DMS53 (cell line): ENCODE measurements around the gene CYLD.

ENCODE experiments used
- DNase-seq: peaks from one replicate; lab custom pipeline; 2025; lab: John Stamatoyannopoulos, UW

CYLD gene

DNA sequence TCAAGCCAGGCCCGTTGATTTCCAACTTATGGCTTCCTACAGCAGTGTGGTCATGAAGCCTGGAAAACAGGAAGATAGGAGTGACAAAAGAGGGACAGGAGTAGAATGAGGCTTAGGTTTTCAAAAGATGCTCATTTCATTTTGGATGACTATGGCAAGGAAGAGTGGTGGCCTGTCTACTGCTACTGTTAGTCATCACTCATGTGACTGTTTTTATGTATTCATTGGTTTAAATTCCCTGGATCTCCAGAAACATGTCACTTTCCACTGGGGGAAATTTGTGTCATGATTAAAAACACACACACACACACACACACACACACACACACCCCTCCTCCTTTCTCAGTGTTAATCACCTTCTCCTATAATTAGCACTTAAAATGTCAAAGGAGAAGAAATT is 1.1 kb upstream of the CYLD start:
- peak; percentile 36 for DNase-seq

DNA sequence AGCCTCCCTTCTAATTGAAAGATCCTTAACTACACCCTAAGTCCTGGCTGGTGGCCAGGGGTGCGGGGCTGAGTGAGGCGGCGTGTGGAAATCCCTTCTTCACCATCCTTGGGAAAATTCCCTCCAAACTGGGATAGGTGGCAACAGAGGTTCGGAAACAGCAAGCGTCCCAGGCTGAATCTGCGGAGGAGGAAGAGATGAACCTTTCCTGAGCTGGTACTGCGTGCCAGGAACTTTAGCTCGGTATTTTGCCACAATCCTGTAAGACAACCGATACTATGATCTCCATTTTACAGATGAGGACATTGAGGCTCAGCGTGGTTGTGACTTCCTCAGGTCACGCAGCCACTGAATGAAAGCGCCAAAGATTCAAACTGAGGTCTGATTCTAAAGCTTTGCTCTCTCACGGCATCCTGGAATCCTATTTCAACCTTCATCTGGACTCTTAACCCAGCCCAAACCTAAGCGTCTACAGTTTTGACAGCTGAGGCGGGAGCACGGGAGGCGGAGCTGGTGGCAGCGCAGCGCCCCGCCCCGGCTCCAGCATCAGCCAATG is 583 bp upstream of the CYLD start:
- DNase-seq = peak; percentile 62

DNA sequence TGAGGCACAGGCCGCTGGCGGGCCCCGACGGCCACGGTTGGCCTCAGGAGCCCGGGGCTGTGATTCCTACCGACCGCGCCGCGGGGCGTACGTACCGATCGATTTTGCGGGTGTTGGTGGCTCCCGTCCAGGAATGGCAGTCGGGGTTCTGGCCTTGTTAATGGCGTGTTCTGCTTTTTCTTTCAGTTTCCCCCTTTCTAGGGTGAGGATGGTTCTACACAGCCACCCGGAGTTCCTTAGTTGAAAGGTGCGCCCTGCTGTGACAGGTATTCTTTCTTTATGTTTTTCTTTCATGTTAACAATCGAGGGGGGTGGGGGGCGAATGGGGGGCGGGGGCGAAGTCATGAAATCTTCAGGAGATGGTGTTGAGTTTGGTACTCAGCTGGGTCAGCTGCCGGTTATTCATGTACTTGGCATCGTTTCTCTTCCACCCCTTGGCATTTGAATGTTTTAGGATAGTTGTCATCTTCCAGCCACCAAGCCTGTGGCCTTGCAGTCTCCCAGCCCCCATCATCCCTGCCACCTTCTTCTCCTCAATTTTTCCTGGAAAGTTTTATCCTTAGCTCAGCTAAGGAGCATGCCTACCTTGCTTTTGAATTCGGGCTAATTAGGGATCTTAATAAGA is 802 bp downstream of the CYLD start:
- peak; percentile 44 for DNase-seq

DNA sequence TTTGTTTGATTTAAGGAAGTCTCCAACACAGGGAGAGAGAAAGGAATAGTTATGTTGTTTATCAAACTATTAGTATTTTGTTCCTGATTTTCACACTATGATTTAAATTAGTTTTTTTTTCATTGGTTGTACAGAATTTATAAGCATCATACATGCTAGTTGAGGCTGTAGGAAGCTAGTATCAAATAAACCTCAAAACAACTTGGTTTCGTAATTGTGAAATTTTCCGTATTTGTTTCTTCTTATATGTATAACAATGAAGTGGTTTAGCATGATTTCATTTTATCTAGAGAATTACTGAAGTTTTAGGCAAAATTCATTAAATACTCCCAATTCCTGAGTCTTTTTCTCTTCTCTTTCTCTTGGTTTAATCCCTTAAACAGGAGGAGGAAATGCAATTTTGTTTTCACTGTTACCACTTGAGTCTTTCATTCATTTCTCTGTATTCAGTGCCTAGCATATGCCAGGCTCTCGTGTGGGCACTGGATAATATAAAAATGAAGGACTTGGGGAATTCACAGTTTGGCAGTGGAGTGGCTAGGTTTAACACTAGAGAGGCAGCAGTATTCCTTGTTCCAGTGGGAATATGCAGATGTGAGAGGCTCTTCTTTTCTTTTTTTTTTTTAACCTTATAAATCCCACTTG is 1.8 kb downstream of the CYLD start:
- DNase-seq = no peak

DNA sequence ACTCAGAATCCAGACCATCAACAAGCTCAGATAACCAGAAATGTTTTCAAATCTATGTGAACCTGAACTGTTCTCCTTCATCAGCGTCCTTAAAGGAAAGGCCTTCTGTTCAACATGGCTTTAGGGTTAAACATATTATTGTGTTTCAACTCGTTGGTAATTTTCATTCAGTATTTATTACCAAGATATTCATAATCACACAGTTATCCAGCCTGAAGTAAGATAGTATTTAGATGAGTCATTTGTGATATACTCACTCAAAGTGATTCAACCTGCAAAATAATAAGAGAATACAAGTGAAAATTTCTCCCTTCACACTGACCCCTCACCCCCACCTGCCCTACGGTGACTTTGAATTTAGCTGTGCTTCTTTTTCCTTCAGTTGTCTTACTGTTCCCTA is 3.0 kb downstream of the CYLD start:
- no peak for DNase-seq

DNA sequence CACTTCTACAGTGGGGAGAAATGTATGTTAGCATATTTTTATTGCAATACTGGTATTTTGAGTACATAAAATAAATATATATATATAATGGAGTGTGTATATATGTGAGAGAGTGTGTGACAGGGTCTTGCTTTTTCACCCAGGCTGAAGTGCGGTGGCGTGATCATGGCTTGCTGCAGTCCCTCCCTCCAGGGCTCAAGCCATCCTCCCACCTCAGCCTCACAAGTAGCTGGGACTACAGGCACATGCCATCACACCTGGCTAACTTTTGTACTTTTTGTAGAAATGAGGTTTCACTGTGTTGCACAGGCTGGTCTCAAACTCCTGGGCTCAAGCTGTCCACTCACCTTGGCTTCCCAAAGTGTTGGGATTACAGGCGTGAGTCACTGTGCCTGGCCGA is 4.1 kb downstream of the CYLD start:
- DNase-seq = no peak

DNA sequence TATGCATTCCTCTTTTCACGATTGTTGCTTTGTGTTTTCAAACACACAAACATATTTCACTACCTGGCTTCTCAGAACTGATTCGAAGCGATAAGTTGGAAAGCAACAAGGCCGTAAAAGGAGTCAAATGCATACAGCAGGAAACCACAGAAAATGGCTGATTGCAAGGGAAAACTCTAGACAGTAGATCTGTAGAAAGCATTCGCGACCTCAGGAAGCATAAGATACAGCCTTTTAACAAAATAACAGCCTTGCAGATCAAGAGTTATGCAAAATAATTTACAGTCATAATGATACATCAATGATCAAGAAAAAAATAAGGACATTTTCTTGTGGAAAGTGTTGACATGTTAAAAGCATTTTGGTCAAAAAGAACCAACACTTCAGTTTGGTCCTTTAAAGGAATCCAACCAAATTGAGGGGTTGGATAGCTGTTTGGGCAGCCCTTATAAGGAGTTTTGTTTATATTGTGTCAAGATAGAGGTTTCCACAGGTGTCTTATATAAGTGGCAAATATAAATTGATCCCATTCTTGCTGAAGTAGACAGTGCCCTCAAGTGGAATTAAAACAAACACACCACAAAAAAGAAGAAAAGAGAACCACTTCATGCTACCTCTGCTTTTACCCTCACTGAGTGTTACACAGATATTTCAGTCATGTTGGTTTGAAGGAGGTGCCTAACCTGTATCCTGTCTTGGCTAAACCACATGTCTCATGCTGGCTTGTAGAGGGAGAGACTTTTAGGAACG is 5.5 kb downstream of the CYLD start:
- peak; percentile 40 for DNase-seq

DNA sequence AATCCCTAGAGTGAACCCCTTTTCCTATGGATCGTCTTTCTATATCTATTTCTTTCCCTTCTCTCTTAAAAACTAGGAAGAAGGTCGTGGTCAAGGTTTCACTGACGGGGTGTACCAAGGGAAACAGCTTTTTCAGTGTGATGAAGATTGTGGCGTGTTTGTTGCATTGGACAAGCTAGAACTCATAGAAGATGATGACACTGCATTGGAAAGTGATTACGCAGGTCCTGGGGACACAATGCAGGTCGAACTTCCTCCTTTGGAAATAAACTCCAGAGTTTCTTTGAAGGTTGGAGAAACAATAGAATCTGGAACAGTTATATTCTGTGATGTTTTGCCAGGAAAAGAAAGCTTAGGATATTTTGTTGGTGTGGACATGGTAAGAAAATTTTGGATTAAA is 9.6 kb downstream of the CYLD start:
- DNase-seq = no peak

DNA sequence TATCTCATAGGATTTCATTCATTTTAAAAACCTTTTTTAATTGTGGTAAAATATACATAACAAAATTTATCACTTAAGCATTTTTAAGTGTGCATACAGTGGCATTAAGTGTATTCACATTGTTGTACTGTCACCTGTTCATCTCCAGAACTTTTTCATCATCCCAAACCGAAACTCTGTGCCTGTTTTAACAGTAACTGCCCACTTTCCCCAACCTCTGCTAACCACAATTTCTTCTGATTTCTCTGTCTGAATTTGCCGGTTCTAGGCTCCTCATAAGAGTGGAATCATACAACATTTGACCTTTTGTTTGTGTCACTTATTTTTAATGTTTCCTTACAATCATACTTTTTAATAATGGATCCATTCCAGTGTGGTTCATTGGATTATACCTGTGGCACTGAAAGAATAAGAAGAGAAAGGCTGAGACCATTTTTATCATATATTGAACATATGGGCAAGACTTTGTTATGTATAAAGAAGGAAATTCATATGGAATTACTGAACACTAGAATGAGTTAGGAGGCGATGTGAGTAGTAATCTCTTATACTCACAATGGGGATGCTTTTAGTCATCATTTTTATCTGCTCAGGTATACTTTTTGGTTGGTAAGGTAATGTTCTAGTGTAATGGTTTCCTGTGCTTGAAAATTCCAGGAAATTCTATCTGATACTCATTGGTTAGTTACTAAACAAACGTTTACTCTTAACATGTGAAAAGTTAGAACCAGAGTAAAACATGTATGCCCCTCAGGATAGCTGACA is 10.8 kb downstream of the CYLD start:
- DNase-seq = no peak

DNA sequence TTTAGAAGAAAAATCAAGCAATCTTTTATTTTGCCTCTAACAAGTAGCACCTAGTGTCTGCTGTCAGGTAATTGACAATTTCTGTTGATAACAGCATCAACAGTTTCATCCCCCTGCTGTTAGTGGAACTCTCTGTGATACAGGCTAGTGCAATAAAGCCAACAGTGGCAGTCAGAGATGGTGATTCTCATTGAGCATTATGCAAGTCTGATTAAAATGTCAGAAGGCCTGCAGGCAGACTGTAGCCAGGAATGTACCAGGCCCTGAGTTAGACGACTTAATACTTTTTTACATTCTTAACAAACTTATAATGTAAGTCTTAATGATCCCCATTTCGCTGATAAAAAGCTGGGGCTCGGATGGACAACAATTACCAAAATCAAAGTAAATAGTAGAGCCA is 14.6 kb downstream of the CYLD start:
- no peak for DNase-seq

DNA sequence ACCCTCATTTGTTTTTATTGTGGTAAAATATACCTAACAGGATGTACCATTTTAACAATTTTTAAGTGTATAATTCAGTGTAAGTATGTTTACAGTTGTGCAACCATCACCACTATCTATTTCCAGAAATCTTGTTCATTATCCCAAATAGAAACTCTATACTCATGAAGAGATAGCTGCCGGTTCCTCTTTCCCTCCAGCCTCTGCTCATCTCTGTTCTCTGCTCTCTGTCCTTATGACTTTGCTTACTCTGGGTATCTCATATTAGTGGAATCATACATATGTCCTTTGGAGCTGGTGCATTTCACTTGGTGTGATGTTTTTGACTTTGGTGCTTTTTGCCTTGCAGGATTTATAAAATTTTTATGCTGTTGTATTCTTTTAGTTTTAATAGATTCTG is 19.4 kb downstream of the CYLD start:
- DNase-seq = no peak

DNA sequence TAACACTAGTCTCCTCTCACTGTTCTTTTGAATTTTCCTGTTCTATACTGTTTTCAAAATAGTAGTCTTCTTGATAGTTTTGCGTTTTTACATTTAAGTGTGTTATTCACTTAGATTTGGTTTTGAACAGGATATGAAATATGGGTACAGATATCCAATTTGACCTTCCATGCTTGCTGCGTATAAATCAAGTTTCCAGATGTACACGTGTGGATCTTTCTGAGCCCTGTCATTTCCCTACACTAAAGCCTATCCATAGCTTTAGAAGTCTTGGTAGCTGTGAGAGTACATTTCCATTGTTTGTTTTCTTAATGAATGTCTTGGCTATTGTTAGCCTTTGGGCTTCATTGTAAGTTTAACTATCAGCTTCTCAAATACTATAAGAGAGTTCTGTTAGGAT is 20.4 kb downstream of the CYLD start:
- no peak for DNase-seq

DNA sequence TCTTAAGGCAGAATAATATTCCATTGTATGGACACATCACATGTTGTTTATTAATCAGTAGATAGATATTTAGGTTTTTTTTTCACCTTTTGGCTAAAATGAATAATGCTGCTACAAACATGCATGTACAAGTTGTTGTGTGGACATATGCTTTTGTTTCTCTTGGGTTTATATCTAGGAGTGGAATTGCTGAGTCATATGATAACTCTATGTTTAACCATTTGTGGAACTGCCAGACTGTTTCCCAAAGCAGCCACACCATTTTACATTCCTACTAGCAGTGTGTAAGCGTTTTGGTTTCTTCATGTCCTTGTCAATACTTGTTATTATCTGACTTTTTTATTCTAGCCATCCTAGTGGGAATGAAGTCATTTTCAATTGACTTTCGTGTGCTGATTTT is 21.3 kb downstream of the CYLD start:
- no peak for DNase-seq

DNA sequence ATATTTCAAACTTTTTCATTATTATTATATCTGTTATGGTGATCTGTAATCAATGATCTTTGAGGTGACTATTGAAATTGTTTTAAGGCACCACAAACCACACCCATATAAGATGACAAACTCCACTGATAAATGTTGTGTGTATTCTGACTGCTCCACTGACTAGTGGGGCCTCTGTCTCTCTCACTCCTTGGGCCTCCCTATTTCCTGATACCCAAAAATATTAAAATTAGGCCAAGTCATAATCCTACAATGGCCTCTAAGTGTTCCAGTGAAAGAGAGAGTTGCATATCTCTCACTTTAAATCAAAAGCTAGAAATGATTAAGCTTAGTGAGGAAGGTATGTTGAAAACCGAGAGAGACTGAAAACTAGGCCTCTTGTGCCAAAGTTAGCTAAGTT is 23.4 kb downstream of the CYLD start:
- no peak for DNase-seq

DNA sequence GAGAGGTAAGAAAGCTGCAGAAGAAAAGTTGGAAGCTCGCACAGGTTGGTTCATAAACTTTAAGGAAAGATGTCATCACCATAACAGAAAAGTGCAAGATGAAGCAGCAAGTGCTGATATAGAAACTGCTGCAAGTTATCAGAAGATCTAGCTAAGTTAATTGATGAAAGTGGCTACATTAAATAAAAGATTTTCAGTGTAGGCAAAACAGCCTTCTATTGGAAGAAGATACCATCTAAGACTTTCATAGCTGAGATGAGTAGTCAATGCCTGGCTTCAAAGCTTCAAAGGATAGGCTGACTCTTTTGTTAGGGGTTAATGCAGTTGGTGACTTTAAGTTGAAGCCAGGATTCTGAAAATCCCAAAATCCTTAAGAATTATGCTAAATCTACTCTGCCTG is 24.0 kb downstream of the CYLD start:
- no peak for DNase-seq

DNA sequence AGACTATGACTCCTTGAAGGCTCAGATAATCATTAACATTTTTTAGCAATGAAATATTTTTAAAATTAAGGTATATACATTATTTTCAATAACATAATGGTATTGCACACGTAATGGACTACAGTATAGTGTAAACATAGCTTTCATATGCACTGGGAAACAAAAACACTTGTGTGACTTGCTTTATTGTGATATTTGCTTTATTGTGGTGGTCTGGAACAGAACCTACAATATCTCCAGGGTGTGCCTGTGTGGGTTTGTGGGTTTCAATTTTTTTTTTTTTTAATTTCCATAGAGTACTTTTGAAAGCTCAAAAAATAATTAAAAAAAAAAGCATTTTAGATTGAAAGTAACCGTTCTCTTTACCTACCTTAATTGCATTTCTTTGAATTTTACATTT is 25.3 kb downstream of the CYLD start:
- no peak for DNase-seq

DNA sequence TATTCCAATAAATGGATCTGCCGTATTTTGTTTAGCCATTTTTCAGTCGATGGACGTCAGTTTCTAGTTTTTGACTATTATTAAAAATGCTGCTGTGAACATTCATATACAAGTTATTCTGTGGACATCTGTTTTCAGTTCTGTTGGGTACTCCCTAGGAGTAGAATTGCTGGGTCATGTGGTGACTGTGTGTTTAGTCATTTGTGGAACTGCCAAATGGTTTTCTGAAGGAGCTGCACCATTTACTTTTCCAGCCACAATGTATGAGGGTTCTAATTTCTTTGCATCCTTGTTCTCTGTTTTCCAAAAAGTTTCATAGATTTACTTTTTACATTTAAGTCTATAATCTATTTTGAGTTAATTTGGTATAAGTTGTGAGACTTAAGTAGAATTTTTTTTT is 29.5 kb downstream of the CYLD start:
- no peak for DNase-seq

DNA sequence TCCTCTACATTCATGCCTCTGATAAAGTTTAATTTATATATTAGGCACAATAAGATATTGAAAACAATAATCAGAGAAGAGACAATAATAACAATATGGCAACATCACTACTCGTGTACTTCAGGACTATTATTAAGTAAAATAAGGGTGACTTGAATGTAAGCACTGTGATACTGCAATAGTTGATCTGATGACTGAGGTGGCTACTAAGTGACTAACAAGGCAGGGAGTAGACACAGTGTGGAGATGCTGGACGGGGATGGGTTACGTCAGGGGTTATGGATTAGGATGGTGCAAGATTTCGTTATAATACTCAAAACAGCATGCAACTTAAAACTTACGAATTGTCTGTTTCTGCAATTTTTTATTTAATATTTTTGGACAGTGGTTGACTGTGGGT is 32.5 kb downstream of the CYLD start:
- no peak for DNase-seq

DNA sequence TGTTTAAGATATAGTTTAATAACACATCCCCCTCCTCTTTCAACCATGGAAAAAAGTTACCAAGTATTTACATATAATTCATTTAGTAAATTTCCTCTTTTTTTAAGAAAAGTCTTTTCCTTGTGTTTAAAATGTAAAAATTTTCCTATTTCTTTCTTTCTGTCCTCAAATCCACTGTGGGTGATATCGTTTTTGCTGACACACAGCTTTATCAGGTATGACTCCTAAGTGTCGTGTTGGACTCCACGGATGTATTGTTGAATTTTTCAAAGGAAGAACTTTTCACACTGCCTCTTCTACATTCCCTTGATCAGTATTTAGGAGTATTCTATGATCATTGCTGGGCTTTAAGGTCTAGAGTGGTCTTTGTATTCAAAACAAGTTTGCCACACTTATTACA is 33.1 kb downstream of the CYLD start:
- no peak for DNase-seq

DNA sequence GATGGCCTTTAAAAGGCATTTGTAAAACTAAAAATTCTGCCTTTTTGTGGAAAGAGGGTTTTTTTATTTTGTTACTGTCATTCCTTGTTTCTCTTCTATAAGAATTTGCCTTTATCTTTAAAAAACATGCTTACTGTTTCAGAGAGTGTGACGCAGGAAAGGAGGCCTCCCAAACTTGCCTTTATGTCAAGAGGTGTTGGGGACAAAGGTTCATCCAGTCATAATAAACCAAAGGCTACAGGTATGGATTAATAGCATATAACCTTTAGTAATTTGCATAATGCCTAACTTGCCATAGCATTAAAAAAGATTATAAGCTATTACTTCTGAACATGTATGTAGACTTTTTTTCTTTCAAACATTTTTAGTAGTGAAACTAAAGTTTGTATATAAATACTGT is 34.2 kb downstream of the CYLD start:
- DNase-seq = no peak

DNA sequence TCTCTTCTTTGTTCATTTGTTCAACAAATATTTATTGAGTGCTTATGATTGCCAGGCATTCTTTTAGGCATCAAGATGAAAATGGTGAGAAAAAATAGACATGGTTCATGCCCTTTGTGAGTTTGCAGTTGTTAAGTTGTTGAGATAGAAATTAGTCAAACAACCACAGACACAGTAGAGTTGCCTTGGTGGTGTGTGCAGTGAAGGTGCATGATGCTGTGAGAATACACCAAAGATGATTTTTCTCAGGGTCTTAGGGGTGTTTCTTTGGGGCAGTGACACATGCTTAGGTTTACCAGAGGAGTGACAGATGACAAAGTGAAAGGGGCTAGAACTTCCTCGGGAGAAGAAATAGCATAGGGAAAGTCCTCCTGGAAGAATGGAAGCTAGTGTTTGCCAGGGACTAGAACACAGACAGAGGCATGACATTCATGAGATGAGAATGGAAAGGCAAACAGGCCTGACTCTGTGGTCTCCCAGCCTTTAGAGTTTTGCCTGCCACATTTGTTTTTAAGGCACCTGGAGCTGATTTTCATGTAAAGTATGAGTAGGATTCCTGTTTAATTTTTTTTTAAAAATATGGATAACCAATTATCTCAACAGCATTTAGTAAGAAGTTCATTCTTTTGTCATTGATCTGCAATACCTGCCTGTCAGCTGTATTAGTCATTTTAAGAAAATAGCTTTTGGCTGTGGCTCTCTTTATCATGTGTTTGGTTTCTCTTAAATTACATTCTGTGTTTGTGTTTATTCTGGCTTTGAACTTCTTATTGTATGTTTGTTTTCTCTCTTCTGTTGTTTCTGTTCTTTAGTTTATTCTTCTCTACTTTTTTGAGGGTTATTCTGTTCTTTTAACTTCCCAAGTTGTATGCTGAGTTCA is 36.6 kb downstream of the CYLD start:
- DNase-seq = no peak

DNA sequence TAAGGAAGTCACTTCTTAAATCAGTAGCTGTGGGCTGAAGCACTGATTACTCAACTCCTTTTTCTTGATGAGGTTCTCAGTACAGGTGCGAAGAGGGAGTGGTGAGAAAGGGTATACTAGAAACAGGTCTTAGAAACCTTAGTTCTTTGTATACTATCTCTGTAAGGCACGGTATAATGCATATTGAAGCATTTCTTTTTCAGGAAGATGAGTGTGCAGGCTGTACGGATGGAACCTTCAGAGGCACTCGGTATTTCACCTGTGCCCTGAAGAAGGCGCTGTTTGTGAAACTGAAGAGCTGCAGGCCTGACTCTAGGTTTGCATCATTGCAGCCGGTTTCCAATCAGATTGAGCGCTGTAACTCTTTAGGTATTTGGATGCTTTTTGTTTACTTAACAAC is 39.2 kb downstream of the CYLD start:
- no peak for DNase-seq
